ENCODE results near the gene SEPTIN10. TPM values are rescaled to one million over a fixed set of nuclear protein-coding genes. Genes with fewer than 3 reads are reported as not detected.

Gene SEPTIN10
- total and polyA plus RNA-seq, 2 of the 8 experiments (the other 6 are each of a cell fraction or from before 2014, with no cell fraction given) = 23.7 to 101 TPM

DNA sequence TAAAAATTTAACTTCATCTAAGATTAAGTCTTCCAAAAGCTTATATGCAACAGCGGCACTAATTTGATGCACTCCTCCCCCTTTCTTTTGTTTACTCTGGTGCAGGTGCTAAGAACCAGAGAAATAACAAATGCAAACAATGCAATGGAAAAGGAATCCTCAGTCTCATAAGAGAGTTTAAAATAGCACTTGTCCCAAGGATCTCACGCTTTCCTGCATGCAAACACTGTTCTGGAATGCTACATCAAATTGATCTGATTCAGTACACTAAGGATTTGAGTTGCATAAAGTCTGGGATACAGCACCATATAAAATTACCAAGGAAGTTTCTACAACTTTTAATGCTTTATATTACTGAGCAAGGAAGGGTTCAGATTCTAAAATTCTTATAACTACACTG is 50.5 kb downstream of the SEPTIN10 start:
- no peak for TF ChIP-seq CEBPB (IDR thresholded peaks at IDR 0.05; ENCODE audit: low read depth, low read length)
- TF ChIP-seq, protein P1, sequence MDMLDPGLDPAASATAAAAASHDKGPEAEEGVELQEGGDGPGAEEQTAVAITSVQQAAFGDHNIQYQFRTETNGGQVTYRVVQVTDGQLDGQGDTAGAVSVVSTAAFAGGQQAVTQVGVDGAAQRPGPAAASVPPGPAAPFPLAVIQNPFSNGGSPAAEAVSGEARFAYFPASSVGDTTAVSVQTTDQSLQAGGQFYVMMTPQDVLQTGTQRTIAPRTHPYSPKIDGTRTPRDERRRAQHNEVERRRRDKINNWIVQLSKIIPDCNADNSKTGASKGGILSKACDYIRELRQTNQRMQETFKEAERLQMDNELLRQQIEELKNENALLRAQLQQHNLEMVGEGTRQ (IDR thresholded peaks at IDR 0.05; ENCODE audit: low read length) = no peak
- no peak for TF ChIP-seq SAP30 (IDR thresholded peaks at IDR 0.05; ENCODE audit: insufficient read depth, insufficient replicate concordance, low read length)
- no peak for TF ChIP-seq ZNF274 (IDR thresholded peaks at IDR 0.05; ENCODE audit: borderline replicate concordance, extremely low read depth, low read length)
- no peak for TF ChIP-seq BCL11A (IDR thresholded peaks at IDR 0.05; ENCODE audit: low read depth in 2 of 2, low read length in 2 of 2)
- H3K56ac ChIP-seq (replicated peaks; ENCODE audit: insufficient read length, low read depth, low read length) = no peak overlapping the region
- POLR2A ChIA-PET (ENCODE audit: partially characterized antibody) = no interaction called here
- no peak overlapping the region for H2BK12ac ChIP-seq (ENCODE audit: low read depth, low read length)
- no peak overlapping the region for H3K4ac ChIP-seq (replicated peaks; ENCODE audit: insufficient read length, low read depth, low read length)
- H3K4me2 ChIP-seq (ENCODE audit: insufficient read depth in 1 of 2, low read depth in 2 of 2, low read length in 2 of 2) = no peak overlapping the region
- no peak overlapping the region for H4K91ac ChIP-seq (replicated peaks; ENCODE audit: insufficient read length, low read length)
- H2BK120ac ChIP-seq (replicated peaks; ENCODE audit: low read depth, low read length) = no peak overlapping the region
- DNase-seq (ENCODE audit: low read depth in 1 of 2, low spot score in 2 of 2) (no peak), FAIRE-seq (no peak)
- H3K79me1 ChIP-seq (ENCODE audit: low read depth, low read length) = no peaks in the 10 kb centered on the region
- H3K79me2 ChIP-seq (ENCODE audit: control insufficient read depth in 1 of 2, insufficient read depth in 2 of 2, low read length in 2 of 2) = no peaks in the 10 kb centered on the region
- no peak overlapping the region for H4K5ac ChIP-seq (ENCODE audit: insufficient read length, low read depth, low read length)
- H3K4me3 ChIP-seq (ENCODE audit: extremely low read depth in 1 of 4, insufficient read depth in 2 of 4, low read depth in 3 of 4, low read length in 4 of 4) = no peak overlapping the region
- peaks cover 0 to 29% (median 10%) of the 10 kb centered on the region in 4 experiments; a peak in 4 of 8 replicates for H3K36me3 ChIP-seq (ENCODE audit: control insufficient read depth in 2 of 4, insufficient read depth in 4 of 4, low read length in 3 of 4)
- H2BK20ac ChIP-seq (ENCODE audit: low read length) = no peak overlapping the region
- H4K20me1 ChIP-seq (replicated peaks in 1 of 2; ENCODE audit: control insufficient read depth in 1 of 2, insufficient read depth in 2 of 2, low read length in 2 of 2) = no peaks in the 10 kb centered on the region
- CTCF ChIA-PET (ENCODE audit: partially characterized antibody) = no interaction called here
- no peak overlapping the region for H3K18ac ChIP-seq (ENCODE audit: extremely low read depth, low read length)
- H3K23ac ChIP-seq (ENCODE audit: insufficient read length) = no peak overlapping the region
- H3K4me1 ChIP-seq (replicated peaks in 1 of 4; ENCODE audit: control insufficient read depth in 3 of 4, insufficient read depth in 4 of 4, low read length in 3 of 4) = no peaks in the 10 kb centered on the region
- H2AFZ ChIP-seq (ENCODE audit: low read length) = no peak overlapping the region
- H2BK15ac ChIP-seq (ENCODE audit: low read length) = no peak overlapping the region
- H3K9ac ChIP-seq (replicated peaks in 1 of 4; ENCODE audit: extremely low read depth in 1 of 4, low read depth in 3 of 4, low read length in 3 of 4) = no peak overlapping the region
- no peak overlapping the region for H3K27ac ChIP-seq (ENCODE audit: low read depth, low read length)
- 61% methylated on average over 2 of the region's 2 CpGs; no CpG with 5 or more reads in 1 of the 2 experiments for WGBS, 2 experiments (ENCODE audit: extremely low coverage in 1 of 2, insufficient coverage in 1 of 2, insufficient read length in 1 of 2, insufficient replicate concordance in 2 of 2, low coverage in 1 of 2, low lambda C conversion rate in 2 of 2, missing lambda C conversion rate in 1 of 2)
- no peak overlapping the region for H3K14ac ChIP-seq (ENCODE audit: insufficient read length)
- H2BK5ac ChIP-seq (ENCODE audit: low read depth, low read length) = no peak overlapping the region
- H2AK5ac ChIP-seq (ENCODE audit: low read depth, low read length) = no peak overlapping the region
- H3K9me3 ChIP-seq (ENCODE audit: insufficient read depth in 2 of 2, low read depth in 1 of 2, low read length in 1 of 2) = no peaks in the 10 kb centered on the region
- H3K27me3 ChIP-seq (replicated peaks in 1 of 4; ENCODE audit: control insufficient read depth in 3 of 4, extremely low read depth in 1 of 4, insufficient read depth in 3 of 4, low read length in 3 of 4) = no peaks in the 10 kb centered on the region
- H3K23me2 ChIP-seq (ENCODE audit: low read depth, low read length) = no peaks in the 10 kb centered on the region
- no peak overlapping the region for H4K8ac ChIP-seq (ENCODE audit: extremely low read depth, insufficient read depth, low read length)

Data from H1 (cell line).